EL (cell line): ENCODE measurements around the gene CMTM6.
"Not testable (repeated sequence)": the region's sequence is repeated elsewhere in the genome, so short reads cannot be mapped to it uniquely, and the experiment has no call there.

Source experiments
- DNase-seq: peaks from one replicate; pipeline ENCODE4 v3.0.0-alpha.2; 2016

CMTM6 gene

GRCh38 chr3:32498992-32499391, 3.7 kb downstream of the CMTM6 start:
- no peak for DNase-seq

- no peak for DNase-seq
Measured at GRCh38 chr3:32498252-32498651, 4.4 kb downstream of the CMTM6 start.

GRCh38 chr3:32495609-32496008, 7.0 kb downstream of the CMTM6 start:
- DNase-seq, result no peak

GRCh38 chr3:32495085-32495484, 7.6 kb downstream of the CMTM6 start:
- DNase-seq, result no peak

DNA sequence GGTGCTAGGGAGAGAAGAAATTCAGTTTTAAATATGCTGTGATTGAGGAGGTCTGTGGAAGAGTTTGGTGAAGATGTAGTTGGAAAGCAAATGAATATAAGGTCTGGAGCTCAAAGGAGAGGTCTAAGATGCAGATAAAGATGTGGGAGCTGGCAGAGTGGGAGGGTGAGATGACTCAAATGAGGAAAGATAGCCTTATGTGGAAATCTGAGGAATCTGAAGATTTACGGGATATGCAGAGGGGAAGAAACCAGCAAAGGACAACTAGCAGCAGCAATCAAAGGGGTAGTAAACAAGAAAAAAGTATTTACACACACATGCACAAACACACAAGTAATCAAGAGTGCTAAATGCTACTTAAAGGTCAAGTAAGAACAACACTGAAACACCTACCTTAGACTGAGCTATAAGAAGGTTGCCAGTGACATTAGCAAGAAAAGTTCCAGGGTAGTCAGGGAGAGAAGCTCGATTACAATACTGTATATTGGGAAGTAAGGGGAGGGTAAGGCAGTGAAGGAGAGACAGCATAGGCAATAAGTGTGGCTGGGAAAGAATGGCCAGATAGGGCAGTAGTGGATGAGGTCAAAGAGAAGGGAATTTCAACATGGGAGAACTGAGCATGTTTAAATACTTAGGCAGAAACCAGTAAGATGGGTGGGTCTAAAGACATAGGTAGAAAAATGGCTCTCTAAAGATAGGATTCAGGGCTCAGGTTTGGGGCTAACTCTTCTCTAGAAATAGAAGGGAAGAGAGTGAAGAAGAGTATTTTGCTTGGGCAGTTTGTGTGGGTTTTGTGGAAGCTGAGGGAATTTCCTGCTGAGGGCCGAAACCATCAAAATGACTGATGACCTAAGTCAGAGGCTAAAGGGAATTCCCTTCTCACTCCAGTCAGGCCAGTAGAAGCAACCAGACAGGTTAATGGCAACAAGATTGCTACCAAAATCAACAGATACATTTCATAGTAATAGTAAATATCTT, 8.9 kb downstream of the CMTM6 start:
- peak; percentile 56 for DNase-seq

DNA sequence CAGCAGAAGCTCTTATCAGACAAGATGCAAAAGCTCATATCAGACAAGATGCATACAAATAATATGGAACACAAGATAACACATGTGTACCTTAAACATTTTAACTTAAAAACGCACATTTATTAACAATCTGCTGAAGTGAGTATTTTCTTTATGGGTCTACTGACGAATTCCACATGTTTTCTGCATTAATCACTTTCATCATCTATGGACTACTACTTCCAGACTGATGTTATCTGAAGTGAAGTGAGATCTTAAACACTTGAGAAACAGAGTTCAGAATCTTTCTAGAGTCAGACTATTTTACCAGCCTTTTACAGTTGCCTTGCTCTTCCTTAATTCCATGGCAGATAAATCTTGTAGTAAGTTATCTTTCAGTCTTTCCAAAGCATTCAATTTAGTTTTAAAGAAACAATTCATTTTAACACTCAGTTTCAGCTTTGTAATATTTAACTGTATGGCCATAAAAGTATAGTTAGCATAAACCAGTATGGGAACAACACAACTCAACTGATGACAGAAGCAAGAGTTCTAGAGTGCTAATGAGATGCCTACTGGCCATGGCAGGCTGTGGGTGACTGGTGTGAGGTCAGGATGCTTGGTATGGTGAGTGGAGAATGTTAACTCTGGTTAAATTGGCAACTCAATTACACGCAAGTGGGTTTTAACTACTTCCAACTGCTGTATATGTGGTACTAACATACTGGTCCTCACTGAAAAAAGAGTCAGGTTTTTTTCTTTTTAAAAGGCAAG, 9.8 kb downstream of the CMTM6 start:
- peak; percentile 64 for DNase-seq

DNA sequence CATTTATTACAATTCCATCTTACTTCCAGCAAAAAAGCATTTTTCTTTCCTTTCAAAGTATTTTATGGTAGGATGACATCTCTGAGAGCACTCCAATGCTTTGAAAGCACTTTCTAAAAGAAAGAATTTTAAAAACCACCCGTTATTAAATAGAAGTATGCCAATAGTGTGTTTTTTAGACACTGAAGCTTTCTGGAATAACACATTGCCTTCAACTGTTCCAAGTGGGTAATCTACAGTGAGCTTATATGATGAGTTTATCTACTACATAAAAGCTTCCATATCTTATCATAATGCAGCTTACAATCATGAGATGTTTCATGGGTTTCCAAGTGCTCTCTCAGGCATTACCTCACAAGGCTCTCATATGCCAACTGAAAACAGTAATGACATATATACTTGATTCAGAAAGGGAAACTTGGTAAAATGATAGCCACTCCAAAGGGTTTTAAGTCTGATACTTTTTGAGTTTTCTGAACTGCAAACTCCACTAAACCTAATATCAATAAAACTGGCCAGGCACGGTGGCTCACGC, 14.1 kb downstream of the CMTM6 start:
- no peak for DNase-seq

DNA sequence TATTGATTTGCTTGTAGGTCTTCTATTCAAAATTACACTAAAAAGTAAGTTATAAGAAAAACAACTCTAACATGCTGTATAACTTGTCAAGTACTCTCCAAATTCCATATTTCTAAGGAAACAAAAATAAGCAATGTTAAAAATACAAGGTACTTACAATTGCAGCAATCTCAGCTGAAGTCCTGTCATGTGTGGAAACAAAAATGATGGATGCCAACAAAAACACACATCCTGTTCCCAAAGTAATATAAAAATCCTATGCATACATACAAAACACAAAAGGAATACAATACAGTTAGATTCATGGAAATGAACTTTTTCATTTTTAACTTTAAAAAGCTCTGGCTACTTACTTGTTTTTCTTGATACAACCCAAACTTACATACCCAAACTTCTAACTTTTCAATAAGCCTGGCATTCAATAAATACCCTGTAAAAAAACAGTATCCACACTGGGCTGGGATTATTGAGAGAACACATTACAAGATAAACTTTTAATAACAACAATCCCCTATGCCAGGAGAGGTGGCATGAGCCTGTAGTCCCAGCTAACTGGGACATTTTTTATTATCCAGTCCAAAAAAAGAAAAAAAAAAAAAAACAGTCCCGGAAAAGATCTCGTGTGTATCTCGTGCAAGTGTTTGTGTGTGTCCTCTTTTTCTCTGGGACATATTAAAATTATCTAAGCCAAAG, 14.7 kb downstream of the CMTM6 start:
- DNase-seq, result no peak

DNA sequence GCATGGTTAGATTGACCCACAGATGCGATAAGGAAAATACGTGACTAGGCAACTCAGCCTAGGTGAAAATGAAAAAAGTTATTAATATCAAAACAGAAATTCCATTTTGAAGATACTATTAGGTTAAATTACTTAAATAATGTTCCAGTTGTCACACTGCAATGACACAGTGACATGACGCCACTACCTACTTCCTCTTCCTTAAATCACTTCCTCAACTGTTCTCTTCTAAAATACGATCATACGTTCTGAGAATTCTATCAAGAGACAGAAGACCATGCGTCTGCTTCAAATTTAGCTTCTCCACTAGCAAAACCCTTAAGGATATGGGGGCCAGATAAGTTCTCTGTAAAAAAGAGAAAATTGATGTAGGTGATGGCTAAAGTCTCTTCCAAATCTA, 18.2 kb downstream of the CMTM6 start:
- DNase-seq, result no peak

DNA sequence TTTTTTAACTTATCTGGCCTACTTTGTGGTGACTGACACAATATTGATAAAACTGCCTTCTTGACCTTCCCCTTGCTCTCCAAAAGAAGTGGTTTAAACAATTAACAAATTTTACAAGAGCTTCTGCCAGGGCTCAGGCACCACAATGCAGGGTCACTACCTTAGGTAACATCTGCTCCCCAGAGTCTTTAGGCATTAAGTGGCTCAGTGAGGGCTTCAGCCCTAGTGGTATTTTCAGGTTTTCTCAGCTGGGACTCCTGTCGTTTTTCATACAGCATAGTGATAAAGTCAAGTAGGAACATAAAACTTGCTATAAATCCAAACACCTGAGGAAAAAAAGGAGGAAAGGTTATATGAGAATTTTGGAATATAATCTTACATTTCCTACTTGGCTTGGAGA, 18.9 kb downstream of the CMTM6 start:
- DNase-seq, result no peak

GRCh38 chr3:32482693-32483092, 20.0 kb downstream of the CMTM6 start:
- no peak for DNase-seq

GRCh38 chr3:32481791-32482631, 20.6 kb downstream of the CMTM6 start:
- DNase-seq, result no peak

DNA sequence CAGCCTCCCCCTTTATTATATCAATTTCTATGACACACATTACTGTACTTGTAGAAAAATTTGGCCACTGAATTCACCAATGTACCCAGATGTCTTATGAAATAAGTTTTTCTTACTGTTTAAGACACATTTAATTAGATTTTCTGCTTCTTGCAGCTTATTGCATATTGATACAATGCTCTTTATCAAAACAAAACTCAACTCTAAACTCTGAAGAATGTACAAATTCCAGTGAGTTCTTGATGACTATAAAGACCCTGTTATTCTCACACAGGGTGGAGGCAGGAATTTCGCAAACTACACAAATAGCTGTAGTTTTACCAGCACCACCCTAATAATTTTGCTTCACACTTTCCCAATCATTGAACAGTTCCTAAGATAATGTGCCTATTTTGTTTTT, 22.0 kb downstream of the CMTM6 start:
- DNase-seq, result peak; percentile 21

GRCh38 chr3:32474201-32474600, 28.5 kb downstream of the CMTM6 start:
- DNase-seq, result no peak

DNA sequence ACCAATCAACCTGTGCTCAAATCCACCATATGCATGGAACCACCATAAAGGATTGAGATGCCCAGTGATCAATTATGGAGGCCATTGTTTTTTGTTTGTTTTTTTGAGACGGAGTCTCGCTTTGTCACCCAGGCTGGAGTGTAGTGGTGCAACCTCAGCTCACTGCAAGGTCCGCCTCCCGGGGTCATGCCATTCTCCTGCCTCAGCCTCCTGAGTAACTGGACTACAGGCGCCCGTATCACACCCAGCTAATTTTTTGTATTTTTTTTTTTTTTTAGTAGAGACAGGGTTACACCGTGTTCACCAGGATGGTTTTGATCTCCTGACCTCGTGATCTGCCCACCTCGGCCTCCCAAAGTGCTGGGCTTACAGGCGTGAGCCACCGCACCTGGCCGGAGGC, 30.5 kb downstream of the CMTM6 start:
- not testable (repeated sequence) for DNase-seq

- DNase-seq, result no peak
Measured at GRCh38 chr3:32471246-32471645, 31.4 kb downstream of the CMTM6 start.

GRCh38 chr3:32470362-32470761, 32.3 kb downstream of the CMTM6 start:
- no peak for DNase-seq

DNA sequence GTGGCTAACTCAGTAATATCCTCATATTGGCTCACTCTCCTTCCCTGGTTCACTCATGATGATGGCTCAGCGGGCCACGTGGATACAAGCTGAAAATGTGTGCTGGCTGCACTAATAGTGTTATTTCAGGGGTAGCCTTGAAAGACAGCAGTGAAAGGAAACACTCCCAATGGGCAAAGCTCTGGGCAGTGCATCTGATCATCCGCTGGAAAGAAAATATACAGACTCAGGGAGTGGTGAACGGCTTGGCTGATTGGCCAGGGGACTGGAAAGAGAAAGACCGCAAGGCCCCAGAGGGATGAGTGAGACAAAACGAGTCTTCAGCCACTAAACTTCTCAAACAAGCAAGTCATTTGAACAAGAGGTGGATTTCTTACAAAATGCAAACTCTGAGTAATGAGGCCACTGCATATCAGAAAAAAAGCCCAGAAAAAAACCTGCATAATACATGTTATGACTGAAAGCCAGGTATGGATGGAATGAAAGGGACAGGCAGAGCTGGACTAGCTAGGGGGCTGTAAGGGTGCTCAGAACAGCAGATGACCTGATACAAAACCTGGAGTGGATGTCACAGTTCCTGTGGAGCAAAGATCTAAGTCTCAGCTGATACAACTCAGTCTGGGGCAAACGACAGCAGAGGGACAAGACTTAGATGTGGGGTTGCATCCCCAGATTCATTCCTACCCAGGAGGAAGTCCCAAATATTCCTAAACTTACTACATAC, 33.3 kb downstream of the CMTM6 start:
- DNase-seq, result no peak

- DNase-seq, result peak; percentile 61
Measured at GRCh38 chr3:32467333-32468070, 35.1 kb downstream of the CMTM6 start.

DNA sequence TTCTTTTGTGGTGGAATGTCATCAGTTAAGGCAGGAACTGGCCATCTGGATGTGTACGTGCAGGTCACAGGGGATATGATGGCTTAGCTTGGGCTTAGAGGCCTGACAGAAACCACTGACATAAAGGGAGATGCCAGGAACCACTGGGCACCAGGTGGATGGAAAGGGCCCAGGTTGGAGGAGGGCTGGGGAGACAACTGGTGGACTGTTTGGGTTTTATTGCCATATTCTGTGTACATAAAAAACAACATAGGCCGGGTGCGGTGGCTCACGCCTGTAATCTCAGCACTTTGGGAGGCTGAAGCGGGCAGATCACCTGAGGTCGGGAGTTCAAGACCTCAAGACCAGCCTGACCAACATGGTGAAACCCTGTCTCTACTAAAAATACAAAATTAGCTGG, 35.8 kb downstream of the CMTM6 start:
- DNase-seq, result not testable (repeated sequence)

DNA sequence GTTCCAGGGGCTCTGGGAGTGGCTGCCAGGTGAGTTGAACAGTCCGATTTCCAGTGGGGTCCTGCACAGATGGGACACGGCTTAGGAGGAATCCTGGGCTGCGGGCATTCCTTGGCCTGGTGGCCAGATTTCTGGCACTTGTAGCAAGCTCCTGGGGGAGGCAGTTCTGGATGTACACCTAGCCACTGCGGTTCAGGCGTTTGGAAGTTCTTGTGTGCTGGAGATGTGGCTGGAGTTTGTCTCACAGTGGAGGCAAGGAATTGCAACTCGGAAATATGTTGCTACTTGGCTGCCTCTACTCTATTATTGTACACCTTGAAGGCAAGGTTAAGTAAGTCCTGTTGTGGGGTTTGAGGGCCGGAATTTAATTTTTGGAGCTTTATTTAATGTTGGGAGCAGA, 37.9 kb downstream of the CMTM6 start:
- not testable (repeated sequence) for DNase-seq
